HepG2 (cell line): ENCODE measurements around the gene HLA-DPA1. TPM values are rescaled to one million over a fixed set of nuclear protein-coding genes. Genes with fewer than 3 reads are reported as not detected.
"Not testable (repeated sequence)": the region's sequence is repeated elsewhere in the genome, so short reads cannot be mapped to it uniquely, and the experiment has no call there.

Experiments
- ATAC-seq: fragments of 200-7000 bp; cut with Tn5 transposase; 3 replicates; pipeline ENCODE4 v1.9.1; 2020; ENCODE audit warnings: mild to moderate bottlenecking, moderate library complexity
- BruUV-seq: library from RNA; stranded (reverse); fragments of 400-500 nt; replicated peaks from 2 replicates; lab custom pipeline; 2021; lab: Mats Ljungman, UMichigan
- CTCF ChIA-PET: fragments of 300-600 bp; formaldehyde crosslinking; extraction: SDS; loops from one replicate; lab custom pipeline; 2021; ENCODE audit warnings: low total read pairs, inconsistent platforms, low intra/inter-chr PET ratio; lab: Yijun Ruan, JAX
- POLR2A ChIA-PET: fragments of 350-600 bp; sonication (Branson Sonifier 250); formaldehyde crosslinking; loops from one replicate; lab custom pipeline; 2020; ENCODE audit warnings: antibody characterized with exemption, inconsistent platforms; lab: Yijun Ruan, JAX
- DNase-seq: peaks from one replicate; pipeline ENCODE4 v3.0.0-alpha.2; 2015; ENCODE audit warnings: low spot score
- FAIRE-seq: peaks from 3 replicates; lab custom pipeline; 2011; peaks lifted over from hg19 to GRCh38; lab: Jason Lieb, UNC
- H2AFZ ChIP-seq: one replicate; pipeline ENCODE4 v1.6.1; 2011; ENCODE audit warnings: low read length, inconsistent platforms
- H3K27ac ChIP-seq: fragments of 300-600 bp; 3 replicates; pipeline ENCODE4 v1.8.0; 2011; ENCODE audit warnings: mixed run types, mild to moderate bottlenecking, mixed read lengths, low read length, inconsistent platforms; ENCODE audit not compliant: insufficient read depth; ENCODE audit errors: extremely low read length
- H3K27me3 ChIP-seq, 2 experiments: fragments of 200-600 bp in 1 of 2; 2 replicates in 1 of 2; 3 replicates in 1 of 2; pipeline versions ENCODE4 v1.6.0 to v1.8.0; 2011; ENCODE audit warnings: low read length in 2 of 2, mild to moderate bottlenecking in 2 of 2, moderate library complexity in 2 of 2, inconsistent platforms in 1 of 2; ENCODE audit not compliant: insufficient read depth in 2 of 2, control insufficient read depth in 1 of 2
- H3K36me3 ChIP-seq, 2 experiments: fragments of 200-600 bp in 1 of 2; replicated peaks in 1 of 2; 2 replicates in 1 of 2; 3 replicates in 1 of 2; pipeline versions ENCODE4 v1.5.1 to v1.8.0; 2011; ENCODE audit warnings: low read length in 2 of 2, inconsistent platforms in 1 of 2; ENCODE audit not compliant: insufficient read depth in 2 of 2, control insufficient read depth in 1 of 2
- H3K4me1 ChIP-seq: 2 replicates; pipeline ENCODE4 v1.5.1; 2012; ENCODE audit warnings: low read length, inconsistent platforms; ENCODE audit not compliant: insufficient read depth
- H3K4me2 ChIP-seq: 2 replicates; pipeline ENCODE4 v1.6.0; 2011; ENCODE audit warnings: low read depth, low read length, inconsistent platforms
- H3K4me3 ChIP-seq, 3 experiments: fragments of 200-600 bp in 1 of 3; sonication (generic), shearing (Covaris generic) in 1 of 3; replicated peaks in 1 of 3; 2 replicates each; pipeline ENCODE4 v1.5.1; 2011 to 2016; ENCODE audit warnings: low read length in 3 of 3, inconsistent platforms in 2 of 3, low read depth in 2 of 3, mild to moderate bottlenecking in 2 of 3, control low read depth in 1 of 3, mixed read lengths in 1 of 3; ENCODE audit not compliant: insufficient read depth in 1 of 3
- H3K79me2 ChIP-seq: one replicate; pipeline ENCODE4 v1.6.1; 2011; ENCODE audit warnings: low read length, inconsistent platforms; ENCODE audit not compliant: insufficient read depth
- H3K9ac ChIP-seq: 2 replicates; pipeline ENCODE4 v1.6.0; 2011; ENCODE audit warnings: mild to moderate bottlenecking, low read depth, low read length, inconsistent platforms; ENCODE audit not compliant: insufficient read depth
- H3K9me3 ChIP-seq: 2 replicates; pipeline ENCODE4 v1.5.1; 2012; ENCODE audit warnings: mild to moderate bottlenecking, low read length
- H4K20me1 ChIP-seq: 2 replicates; pipeline ENCODE4 v1.6.0; 2011; ENCODE audit warnings: inconsistent platforms, mild to moderate bottlenecking, low read length, moderate library complexity; ENCODE audit not compliant: insufficient read depth
- DZIP1 ChIP-seq: sonication (generic); formaldehyde crosslinking; IDR thresholded peaks from 2 replicates; pipeline ENCODE4 v1.5.0; 2020; ENCODE audit warnings: mild to moderate bottlenecking, missing genetic modification reagents
- NKX3-1 ChIP-seq: sonication (generic); formaldehyde crosslinking; IDR thresholded peaks from 2 replicates; pipeline ENCODE4 v1.5.0; 2020; ENCODE audit warnings: missing genetic modification reagents
- RBFOX2 ChIP-seq: fragments of 200-400 bp; formaldehyde crosslinking; IDR thresholded peaks from 2 replicates; pipeline ENCODE4 v1.6.1; 2017; ENCODE audit warnings: low read depth, mild to moderate bottlenecking, low read length
- SETDB1 ChIP-seq: sonication (generic); formaldehyde crosslinking; IDR thresholded peaks from 2 replicates; pipeline ENCODE4 v1.5.1; 2020; ENCODE audit warnings: missing genetic modification reagents, mild to moderate bottlenecking, borderline replicate concordance
- ZFYVE20 ChIP-seq: sonication (generic); formaldehyde crosslinking; IDR thresholded peaks from 2 replicates; pipeline ENCODE4 v1.8.0; 2023; ENCODE audit warnings: low read depth, mild to moderate bottlenecking, moderate library complexity, missing genetic modification reagents, borderline replicate concordance
- ZNF235 ChIP-seq: sonication (generic); formaldehyde crosslinking; IDR thresholded peaks from 2 replicates; pipeline ENCODE4 v1.8.1; 2023; ENCODE audit warnings: mild to moderate bottlenecking, missing genetic modification reagents, borderline replicate concordance
- WGBS: methylation state at CpG from one replicate; pipeline ENCODE4 v1.1.6; 2017; ENCODE audit warnings: low lambda C conversion rate; 5-methylcytosine and 5-hydroxymethylcytosine counted together
- in situ Hi-C: cut with HindIII; loops from 2 replicates; pipeline ENCODE4 v1.10.0; 2017; ENCODE audit warnings: low pct_unique_long_range_greater_than_20kb; ENCODE audit not compliant: extremely low pct_ligation_motif_present
- intact Hi-C: fragments of 100-400 bp; cut with micrococcal nuclease; formaldehyde crosslinking; loops from one replicate; pipeline ENCODE4 v1.10.0; 2022; ENCODE audit not compliant: unreplicated experiment
- polyA plus RNA-seq, 8 experiments: library from polyadenylated mRNA; depleted of rRNA in 3 of 8; stranded (reverse) in 7 of 8; unstranded in 1 of 8; fragments of >200 nt; fragmentation: Illumina TruSeq in 4 of 8; extraction: Trizol in 4 of 8; gene quantifications; 2 replicates each; pipeline versions ENCODE4 v1.2.1 to v1.2.3, GENCODE V29; 2011 to 2016; ENCODE audit warnings: low read depth in 4 of 8, missing spikeins in 1 of 8, mixed read lengths in 1 of 8; ENCODE audit not compliant: insufficient read depth in 1 of 8
- total RNA-seq, 5 experiments: library from RNA; depleted of rRNA; stranded (reverse); fragments of >200 nt; fragmentation: Illumina TruSeq; extraction: Trizol; gene quantifications; 2 replicates each; pipeline ENCODE4 v1.2.3, GENCODE V29; 2016; ENCODE audit warnings: low read depth in 1 of 5

Gene HLA-DPA1
- total and polyA plus RNA-seq, 2 of the 13 experiments (the other 11 are each of a cell fraction or from before 2014, with no cell fraction given): not detected

GRCh38 chr6:33103776-33104175 is 30.3 kb upstream of the HLA-DPA1 start (continued):
- TF ChIP-seq ZNF235 (CRISPR knock-in tag): no peak
- TF ChIP-seq DZIP1 (CRISPR knock-in tag): no peak
- TF ChIP-seq NKX3-1 (CRISPR knock-in tag): no peak
- TF ChIP-seq RBFOX2: no peak
- no peak for TF ChIP-seq ZFYVE20 (CRISPR knock-in tag)

GRCh38 chr6:33101121-33101737 is 27.8 kb upstream of the HLA-DPA1 start:
- H3K79me2 ChIP-seq, H3K4me2 ChIP-seq, H3K4me3 ChIP-seq, in situ Hi-C loops, H4K20me1 ChIP-seq, H3K36me3 ChIP-seq, POLR2A ChIA-PET, BruUV-seq, CTCF ChIA-PET, H3K27ac ChIP-seq, H3K27me3 ChIP-seq, intact Hi-C loops, H2AFZ ChIP-seq, FAIRE-seq, H3K4me1 ChIP-seq, DNase-seq, H3K9ac ChIP-seq, ATAC-seq: not testable (repeated sequence)
- 7% methylated on average over 5 of the region's 5 CpGs for WGBS
- peak; percentile 96 for TF ChIP-seq SETDB1 (CRISPR knock-in tag)
- peaks cover 22% of the 10 kb centered on the region for H3K9me3 ChIP-seq
